Endodermal cell (in vitro differentiated cells): ENCODE data around the gene MAP3K21. TPM values are rescaled to one million over a fixed set of nuclear protein-coding genes. Genes with fewer than 3 reads are reported as not detected.

Source experiments
- DNase-seq: peaks from one replicate; pipeline ENCODE4 v3.0.0-alpha.2; 2017
- H3K27ac ChIP-seq: 2 replicates; pipeline ENCODE4 v1.5.1; 2013; ENCODE audit warnings: mild to moderate bottlenecking, low read depth, low read length, moderate library complexity
- H3K27me3 ChIP-seq: 2 replicates; pipeline ENCODE4 v1.6.1; 2013; ENCODE audit warnings: mild to moderate bottlenecking, low read length, moderate library complexity; ENCODE audit not compliant: insufficient read depth, control insufficient read depth, poor library complexity, severe bottlenecking
- H3K36me3 ChIP-seq: 2 replicates; pipeline ENCODE4 v1.7.0; 2013; ENCODE audit warnings: mild to moderate bottlenecking, low read length, moderate library complexity; ENCODE audit not compliant: control insufficient read depth, insufficient read depth
- H3K4me1 ChIP-seq: one replicate; pipeline ENCODE4 v1.7.0; 2013; ENCODE audit warnings: low read length; ENCODE audit not compliant: control insufficient read depth, insufficient read depth
- H3K4me3 ChIP-seq: 2 replicates; pipeline ENCODE4 v1.5.1; 2013; ENCODE audit warnings: mild to moderate bottlenecking, low read length, moderate library complexity
- H3K9ac ChIP-seq: 2 replicates; pipeline ENCODE4 v1.6.1; 2013; ENCODE audit warnings: mild to moderate bottlenecking, low read length, moderate library complexity; ENCODE audit not compliant: poor library complexity, severe bottlenecking; ENCODE audit errors: extremely low read depth
- H3K9me3 ChIP-seq: 2 replicates; pipeline ENCODE4 v1.6.1; 2013; ENCODE audit warnings: mild to moderate bottlenecking, low read length, moderate library complexity; ENCODE audit not compliant: control insufficient read depth
- H3K27ac Mint-ChIP-seq: 2 replicates; pipeline ENCODE4 v1.8.0; 2020; ENCODE audit warnings: mixed read lengths
- H3K27me3 Mint-ChIP-seq: 2 replicates; pipeline ENCODE4 v1.8.0; 2021; ENCODE audit warnings: mild to moderate bottlenecking, mixed read lengths; ENCODE audit not compliant: insufficient read depth
- H3K36me3 Mint-ChIP-seq: 2 replicates; pipeline ENCODE4 v1.8.0; 2020; ENCODE audit warnings: low read depth, mixed read lengths
- H3K4me1 Mint-ChIP-seq: 2 replicates; pipeline ENCODE4 v1.8.0; 2020; ENCODE audit warnings: mixed read lengths
- H3K4me3 Mint-ChIP-seq: 2 replicates; pipeline ENCODE4 v1.8.0; 2020; ENCODE audit warnings: mild to moderate bottlenecking, moderate library complexity, mixed read lengths
- H3K9me3 Mint-ChIP-seq: 2 replicates; pipeline ENCODE4 v1.8.0; 2020; ENCODE audit warnings: mild to moderate bottlenecking, mixed read lengths
- CTCF ChIP-seq: fragments of 200-600 bp; sonication (generic); conservative IDR thresholded peaks from 2 replicates; pipeline ENCODE4 v1.5.0; 2021; ENCODE audit warnings: antibody characterized with exemption, mild to moderate bottlenecking
- WGBS, 2 experiments: methylation state at CpG; one replicate each; pipeline versions ENCODE4 v1.1.5 to v1.1.7; 2013; ENCODE audit warnings: missing lambda C conversion rate in 2 of 2, mixed read lengths in 1 of 2; ENCODE audit not compliant: insufficient coverage in 1 of 2, insufficient read length in 1 of 2; 5-methylcytosine and 5-hydroxymethylcytosine counted together
- total RNA-seq, 2 donors: library from RNA; stranded (reverse); fragmentation: NEBNext Ultra II Directional in 1 of 2; extraction: Animal tissue kit (Norgen Biotek cat#: 25700) in 1 of 2; gene quantifications; 2 replicates in 1 of 2; 3 replicates in 1 of 2; pipeline ENCODE4 v1.2.1, GENCODE V29; 2021

Gene MAP3K21
- total RNA-seq, 2 donors from 2014 or later = 9.4 to 14.6 TPM

GRCh38 chr1:233355841-233356704 lies 28.5 kb downstream of the MAP3K21 start:
- no peaks in the 10 kb centered on the region for H3K36me3 ChIP-seq
- no peak overlapping the region for H3K4me3 Mint-ChIP-seq
- no peak overlapping the region for H3K27ac ChIP-seq
- H3K27ac Mint-ChIP-seq = no peak overlapping the region
- no peak overlapping the region for H3K4me3 ChIP-seq
- H3K9me3 ChIP-seq = no peaks in the 10 kb centered on the region
- H3K4me1 Mint-ChIP-seq = peaks cover 4% of the 10 kb centered on the region
- TF ChIP-seq CTCF = no peak
- DNase-seq = no peak
- no peak overlapping the region for H3K9ac ChIP-seq
- H3K9me3 Mint-ChIP-seq = no peaks in the 10 kb centered on the region
- H3K4me1 ChIP-seq = peaks cover 4% of the 10 kb centered on the region
- H3K36me3 Mint-ChIP-seq = peaks cover 6% of the 10 kb centered on the region
- H3K27me3 Mint-ChIP-seq = no peaks in the 10 kb centered on the region
- WGBS, 2 experiments = 78 to 88% methylated on average over 4 to 8 of the region's 8 CpGs
- no peaks in the 10 kb centered on the region for H3K27me3 ChIP-seq

- peaks cover 4% of the 10 kb centered on the region for H3K4me1 ChIP-seq
- no peak for DNase-seq
- H3K27ac ChIP-seq = no peak overlapping the region
- H3K27me3 Mint-ChIP-seq = no peaks in the 10 kb centered on the region
- H3K9me3 Mint-ChIP-seq = no peaks in the 10 kb centered on the region
- H3K4me3 Mint-ChIP-seq = no peak overlapping the region
- no peak overlapping the region for H3K9ac ChIP-seq
- H3K4me3 ChIP-seq = no peak overlapping the region
- no peaks in the 10 kb centered on the region for H3K9me3 ChIP-seq
- H3K36me3 Mint-ChIP-seq = peaks cover 6% of the 10 kb centered on the region
- H3K36me3 ChIP-seq = no peaks in the 10 kb centered on the region
- H3K27me3 ChIP-seq = no peaks in the 10 kb centered on the region
- no peak overlapping the region for H3K27ac Mint-ChIP-seq
- 96 to 100% methylated on average over 1 to 3 of the region's 3 CpGs for WGBS, 2 experiments
- no peak for TF ChIP-seq CTCF
- H3K4me1 Mint-ChIP-seq = peaks cover 10% of the 10 kb centered on the region
Measured at GRCh38 chr1:233356705-233356987, 29.1 kb downstream of the MAP3K21 start.

- H3K9me3 ChIP-seq = no peaks in the 10 kb centered on the region
- no peak overlapping the region for H3K27ac Mint-ChIP-seq
- no peak overlapping the region for H3K9ac ChIP-seq
- H3K9me3 Mint-ChIP-seq = no peaks in the 10 kb centered on the region
- H3K36me3 Mint-ChIP-seq = peaks cover 6% of the 10 kb centered on the region
- no peak overlapping the region for H3K27ac ChIP-seq
- peaks cover 4% of the 10 kb centered on the region for H3K4me1 ChIP-seq
- WGBS, 2 experiments = 94 to 100% methylated on average over 1 to 5 of the region's 6 CpGs
- H3K4me1 Mint-ChIP-seq = peaks cover 16% of the 10 kb centered on the region
- no peaks in the 10 kb centered on the region for H3K27me3 ChIP-seq
- no peaks in the 10 kb centered on the region for H3K27me3 Mint-ChIP-seq
- TF ChIP-seq CTCF = no peak
- H3K4me3 ChIP-seq = no peak overlapping the region
- H3K36me3 ChIP-seq = no peaks in the 10 kb centered on the region
- DNase-seq = no peak
- H3K4me3 Mint-ChIP-seq = no peak overlapping the region
Measured at GRCh38 chr1:233357595-233358397, 30.3 kb downstream of the MAP3K21 start.
